HepG2 (cell line): ENCODE results near the gene SKIL. TPM values are rescaled to one million over a fixed set of nuclear protein-coding genes. Genes with fewer than 3 reads are reported as not detected.

Source experiments
- ARNTL ChIP-seq: sonication (generic); formaldehyde crosslinking; IDR thresholded peaks from 2 replicates; pipeline ENCODE4 v1.4.0; 2020; ENCODE audit warnings: mild to moderate bottlenecking, missing genetic modification reagents
- BCL6 ChIP-seq: IDR thresholded peaks from 2 replicates; pipeline ENCODE4 v1.6.1; 2016; ENCODE audit warnings: missing genetic modification reagents, missing compliant biosample characterization
- CBX2 ChIP-seq, 2 experiments: fragments of 200-600 bp in 1 of 2; sonication (generic); formaldehyde crosslinking in 1 of 2; IDR thresholded peaks; 2 replicates each; pipeline versions ENCODE4 v1.7.0 to v1.8.1; 2018 to 2022; ENCODE audit warnings: low read depth in 2 of 2, low read length in 1 of 2, mild to moderate bottlenecking in 1 of 2, missing genetic modification reagents in 1 of 2
- GATAD2A ChIP-seq: IDR thresholded peaks from 2 replicates; pipeline ENCODE4 v1.6.1; 2016
- KMT2B ChIP-seq: IDR thresholded peaks from 2 replicates; pipeline ENCODE4 v1.6.1; 2016; ENCODE audit warnings: missing genetic modification reagents, missing compliant biosample characterization
- MXI1 ChIP-seq: IDR thresholded peaks from 3 replicates; pipeline ENCODE4 v1.6.1; 2012; ENCODE audit warnings: low read depth, low read length, inconsistent platforms, borderline replicate concordance
- POLR2A ChIP-seq, 2 experiments: IDR thresholded peaks; 2 replicates each; pipeline ENCODE4 v1.6.1; 2011; ENCODE audit warnings: low read depth in 2 of 2, low read length in 2 of 2, mild to moderate bottlenecking in 1 of 2, moderate library complexity in 1 of 2; ENCODE audit not compliant: insufficient read depth in 1 of 2
- ZBTB7B ChIP-seq: sonication (generic); formaldehyde crosslinking; IDR thresholded peaks from 2 replicates; pipeline ENCODE4 v1.4.0; 2020; ENCODE audit warnings: missing genetic modification reagents
- ZNF224 ChIP-seq: sonication (generic); formaldehyde crosslinking; IDR thresholded peaks from 2 replicates; pipeline ENCODE4 v1.5.0; 2020; ENCODE audit warnings: mild to moderate bottlenecking, missing genetic modification reagents
- ZNF501 ChIP-seq: sonication (generic); formaldehyde crosslinking; IDR thresholded peaks from 2 replicates; pipeline ENCODE4 v1.5.1; 2020; ENCODE audit warnings: mild to moderate bottlenecking, moderate library complexity, missing genetic modification reagents
- ZNF746 ChIP-seq: sonication (generic); formaldehyde crosslinking; IDR thresholded peaks from 2 replicates; pipeline ENCODE4 v1.8.0; 2022; ENCODE audit warnings: mild to moderate bottlenecking, missing genetic modification reagents
- ZNF781 ChIP-seq: sonication (generic); formaldehyde crosslinking; IDR thresholded peaks from 2 replicates; pipeline ENCODE4 v1.5.1; 2020; ENCODE audit warnings: borderline replicate concordance, mild to moderate bottlenecking, missing genetic modification reagents; ENCODE audit errors: not compliant biosample characterization
- polyA plus RNA-seq, 8 experiments: library from polyadenylated mRNA; depleted of rRNA in 3 of 8; stranded (reverse) in 7 of 8; unstranded in 1 of 8; fragments of >200 nt; fragmentation: Illumina TruSeq in 4 of 8; extraction: Trizol in 4 of 8; gene quantifications; 2 replicates each; pipeline versions ENCODE4 v1.2.1 to v1.2.3, GENCODE V29; 2011 to 2016; ENCODE audit warnings: low read depth in 4 of 8, missing spikeins in 1 of 8, mixed read lengths in 1 of 8; ENCODE audit not compliant: insufficient read depth in 1 of 8
- total RNA-seq, 5 experiments: library from RNA; depleted of rRNA; stranded (reverse); fragments of >200 nt; fragmentation: Illumina TruSeq; extraction: Trizol; gene quantifications; 2 replicates each; pipeline ENCODE4 v1.2.3, GENCODE V29; 2016; ENCODE audit warnings: low read depth in 1 of 5
- TF ChIP-seq, protein P1 (sequence below): sonication (generic); formaldehyde crosslinking; IDR thresholded peaks from one replicate; pipeline ENCODE4 v1.5.1; 2020; ENCODE audit warnings: mild to moderate bottlenecking, missing genetic modification reagents; ENCODE audit errors: not compliant biosample characterization
- TF ChIP-seq, protein P2 (sequence below): sonication (generic); formaldehyde crosslinking; IDR thresholded peaks from 2 replicates; pipeline ENCODE4 v1.5.1; 2020; ENCODE audit warnings: missing genetic modification reagents, mild to moderate bottlenecking, borderline replicate concordance
- TF ChIP-seq, protein P3 (sequence below): sonication (generic); formaldehyde crosslinking; IDR thresholded peaks from 2 replicates; pipeline ENCODE4 v1.4.0; 2020; ENCODE audit warnings: missing genetic modification reagents

Gene SKIL
- total and polyA plus RNA-seq, 2 of the 13 experiments (the other 11 are each of a cell fraction or from before 2014, with no cell fraction given), result 5.2 to 20.7 TPM

DNA sequence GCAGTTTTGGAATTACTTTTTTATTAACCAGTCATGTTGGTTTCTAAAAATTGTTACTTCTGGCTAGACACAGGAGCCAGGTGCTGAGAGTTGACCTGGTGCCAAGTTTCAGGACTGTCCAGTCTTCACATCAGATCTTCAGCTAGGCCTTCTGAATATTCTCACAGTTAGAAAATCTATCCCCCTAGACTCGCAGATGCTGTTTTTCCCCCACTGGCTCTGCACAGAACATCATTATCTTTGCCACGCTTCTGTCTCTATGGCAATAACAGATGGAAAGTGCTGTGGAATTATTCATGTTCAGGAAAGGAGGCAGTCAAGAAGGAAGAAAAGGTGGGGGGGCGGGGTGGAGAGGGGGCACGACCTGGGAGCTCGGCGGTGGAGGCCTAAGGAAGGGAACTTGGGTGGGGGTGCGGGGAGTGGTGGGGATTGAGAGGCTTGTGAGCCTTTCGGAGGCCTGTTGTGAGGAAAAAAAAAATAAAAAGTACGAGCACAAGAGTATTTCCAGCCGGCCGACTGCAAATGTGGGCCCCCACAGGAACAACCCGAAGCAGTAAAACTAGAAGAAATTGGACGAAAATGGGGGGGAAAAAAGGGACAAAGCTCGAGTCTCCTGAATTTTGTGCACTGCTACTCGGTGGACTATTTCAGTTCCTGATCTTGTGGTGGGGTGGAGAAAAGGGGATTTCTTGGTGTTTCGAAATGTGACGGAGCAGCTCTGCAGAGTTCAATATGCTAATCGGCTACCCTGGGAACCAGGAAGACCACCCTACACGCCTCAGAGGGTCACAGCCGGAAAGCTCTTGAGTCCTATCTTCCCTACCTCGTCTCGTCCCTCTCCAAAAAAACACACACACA is 1.5 kb upstream of the SKIL start (continued):
- TF ChIP-seq ZNF781 (CRISPR knock-in tag) (no peak), MXI1 (0 out of 3 replicates have a peak, but pooled peaks have one; percentile 4), GATAD2A (CRISPR knock-in tag) (no peak), ZNF501 (CRISPR knock-in tag) (peak; percentile 41; the same call in 1 of the 2 replicates), POLR2A (IDR thresholded peaks at IDR 0.05; ENCODE audit: insufficient read depth in 1 of 2, low read depth in 2 of 2, low read length in 2 of 2) (peak in 1 of 2 experiments; percentile 8; a peak in 1 of 4 replicates), KMT2B (CRISPR knock-in tag) (0 out of 2 replicates have a peak, but pooled peaks have one; percentile 4), ARNTL (no peak), ZBTB7B (peak; percentile 75), CBX2 (IDR thresholded peaks at IDR 0.05; ENCODE audit: low read depth, low read length) (no peak), CBX2 (CRISPR knock-in tag; IDR thresholded peaks at IDR 0.05; ENCODE audit: low read depth) (no peak), ZNF224 (CRISPR knock-in tag) (no peak), BCL6 (CRISPR knock-in tag) (no peak), ZNF746 (no peak)
- TF ChIP-seq, protein P1, sequence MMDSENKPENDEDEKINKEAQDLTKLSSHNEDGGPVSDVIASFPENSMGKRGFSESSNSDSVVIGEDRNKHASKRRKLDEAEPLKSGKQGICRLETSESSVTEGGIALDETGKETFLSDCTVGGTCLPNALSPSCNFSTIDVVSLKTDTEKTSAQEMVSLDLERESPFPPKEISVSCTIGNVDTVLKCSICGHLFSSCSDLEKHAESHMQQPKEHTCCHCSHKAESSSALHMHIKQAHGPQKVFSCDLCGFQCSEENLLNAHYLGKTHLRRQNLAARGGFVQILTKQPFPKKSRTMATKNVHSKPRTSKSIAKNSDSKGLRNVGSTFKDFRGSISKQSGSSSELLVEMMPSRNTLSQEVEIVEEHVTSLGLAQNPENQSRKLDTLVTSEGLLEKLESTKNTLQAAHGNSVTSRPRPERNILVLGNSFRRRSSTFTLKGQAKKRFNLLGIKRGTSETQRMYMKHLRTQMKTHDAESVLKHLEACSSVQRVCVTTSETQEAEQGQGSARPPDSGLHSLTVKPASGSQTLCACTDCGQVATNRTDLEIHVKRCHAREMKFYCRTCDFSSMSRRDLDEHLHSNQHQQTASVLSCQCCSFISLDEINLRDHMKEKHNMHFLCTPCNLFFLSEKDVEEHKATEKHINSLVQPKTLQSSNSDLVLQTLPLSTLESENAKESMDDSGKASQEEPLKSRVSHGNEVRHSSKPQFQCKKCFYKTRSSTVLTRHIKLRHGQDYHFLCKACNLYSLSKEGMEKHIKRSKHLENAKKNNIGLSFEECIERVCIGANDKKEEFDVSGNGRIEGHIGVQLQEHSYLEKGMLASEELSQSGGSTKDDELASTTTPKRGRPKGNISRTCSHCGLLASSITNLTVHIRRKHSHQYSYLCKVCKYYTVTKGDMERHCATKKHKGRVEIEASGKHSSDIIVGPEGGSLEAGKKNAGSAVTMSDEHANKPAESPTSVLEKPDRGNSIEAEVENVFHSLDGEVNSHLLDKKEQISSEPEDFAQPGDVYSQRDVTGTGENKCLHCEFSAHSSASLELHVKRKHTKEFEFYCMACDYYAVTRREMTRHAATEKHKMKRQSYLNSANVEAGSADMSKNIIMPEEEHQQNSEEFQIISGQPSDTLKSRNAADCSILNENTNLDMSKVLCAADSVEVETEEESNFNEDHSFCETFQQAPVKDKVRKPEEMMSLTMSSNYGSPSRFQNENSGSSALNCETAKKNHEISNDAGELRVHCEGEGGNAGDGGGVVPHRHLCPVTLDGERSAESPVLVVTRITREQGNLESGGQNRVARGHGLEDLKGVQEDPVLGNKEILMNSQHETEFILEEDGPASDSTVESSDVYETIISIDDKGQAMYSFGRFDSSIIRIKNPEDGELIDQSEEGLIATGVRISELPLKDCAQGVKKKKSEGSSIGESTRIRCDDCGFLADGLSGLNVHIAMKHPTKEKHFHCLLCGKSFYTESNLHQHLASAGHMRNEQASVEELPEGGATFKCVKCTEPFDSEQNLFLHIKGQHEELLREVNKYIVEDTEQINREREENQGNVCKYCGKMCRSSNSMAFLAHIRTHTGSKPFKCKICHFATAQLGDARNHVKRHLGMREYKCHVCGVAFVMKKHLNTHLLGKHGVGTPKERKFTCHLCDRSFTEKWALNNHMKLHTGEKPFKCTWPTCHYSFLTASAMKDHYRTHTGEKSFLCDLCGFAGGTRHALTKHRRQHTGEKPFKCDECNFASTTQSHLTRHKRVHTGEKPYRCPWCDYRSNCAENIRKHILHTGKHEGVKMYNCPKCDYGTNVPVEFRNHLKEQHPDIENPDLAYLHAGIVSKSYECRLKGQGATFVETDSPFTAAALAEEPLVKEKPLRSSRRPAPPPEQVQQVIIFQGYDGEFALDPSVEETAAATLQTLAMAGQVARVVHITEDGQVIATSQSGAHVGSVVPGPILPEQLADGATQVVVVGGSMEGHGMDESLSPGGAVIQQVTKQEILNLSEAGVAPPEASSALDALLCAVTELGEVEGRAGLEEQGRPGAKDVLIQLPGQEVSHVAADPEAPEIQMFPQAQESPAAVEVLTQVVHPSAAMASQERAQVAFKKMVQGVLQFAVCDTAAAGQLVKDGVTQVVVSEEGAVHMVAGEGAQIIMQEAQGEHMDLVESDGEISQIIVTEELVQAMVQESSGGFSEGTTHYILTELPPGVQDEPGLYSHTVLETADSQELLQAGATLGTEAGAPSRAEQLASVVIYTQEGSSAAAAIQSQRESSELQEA (CRISPR knock-in tag), result no peak
- TF ChIP-seq, protein P2, sequence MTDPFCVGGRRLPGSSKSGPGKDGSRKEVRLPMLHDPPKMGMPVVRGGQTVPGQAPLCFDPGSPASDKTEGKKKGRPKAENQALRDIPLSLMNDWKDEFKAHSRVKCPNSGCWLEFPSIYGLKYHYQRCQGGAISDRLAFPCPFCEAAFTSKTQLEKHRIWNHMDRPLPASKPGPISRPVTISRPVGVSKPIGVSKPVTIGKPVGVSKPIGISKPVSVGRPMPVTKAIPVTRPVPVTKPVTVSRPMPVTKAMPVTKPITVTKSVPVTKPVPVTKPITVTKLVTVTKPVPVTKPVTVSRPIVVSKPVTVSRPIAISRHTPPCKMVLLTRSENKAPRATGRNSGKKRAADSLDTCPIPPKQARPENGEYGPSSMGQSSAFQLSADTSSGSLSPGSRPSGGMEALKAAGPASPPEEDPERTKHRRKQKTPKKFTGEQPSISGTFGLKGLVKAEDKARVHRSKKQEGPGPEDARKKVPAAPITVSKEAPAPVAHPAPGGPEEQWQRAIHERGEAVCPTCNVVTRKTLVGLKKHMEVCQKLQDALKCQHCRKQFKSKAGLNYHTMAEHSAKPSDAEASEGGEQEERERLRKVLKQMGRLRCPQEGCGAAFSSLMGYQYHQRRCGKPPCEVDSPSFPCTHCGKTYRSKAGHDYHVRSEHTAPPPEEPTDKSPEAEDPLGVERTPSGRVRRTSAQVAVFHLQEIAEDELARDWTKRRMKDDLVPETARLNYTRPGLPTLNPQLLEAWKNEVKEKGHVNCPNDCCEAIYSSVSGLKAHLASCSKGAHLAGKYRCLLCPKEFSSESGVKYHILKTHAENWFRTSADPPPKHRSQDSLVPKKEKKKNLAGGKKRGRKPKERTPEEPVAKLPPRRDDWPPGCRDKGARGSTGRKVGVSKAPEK (CRISPR knock-in tag), result 0 out of 2 replicates have a peak, but pooled peaks have one; percentile 40
- TF ChIP-seq, protein P3, sequence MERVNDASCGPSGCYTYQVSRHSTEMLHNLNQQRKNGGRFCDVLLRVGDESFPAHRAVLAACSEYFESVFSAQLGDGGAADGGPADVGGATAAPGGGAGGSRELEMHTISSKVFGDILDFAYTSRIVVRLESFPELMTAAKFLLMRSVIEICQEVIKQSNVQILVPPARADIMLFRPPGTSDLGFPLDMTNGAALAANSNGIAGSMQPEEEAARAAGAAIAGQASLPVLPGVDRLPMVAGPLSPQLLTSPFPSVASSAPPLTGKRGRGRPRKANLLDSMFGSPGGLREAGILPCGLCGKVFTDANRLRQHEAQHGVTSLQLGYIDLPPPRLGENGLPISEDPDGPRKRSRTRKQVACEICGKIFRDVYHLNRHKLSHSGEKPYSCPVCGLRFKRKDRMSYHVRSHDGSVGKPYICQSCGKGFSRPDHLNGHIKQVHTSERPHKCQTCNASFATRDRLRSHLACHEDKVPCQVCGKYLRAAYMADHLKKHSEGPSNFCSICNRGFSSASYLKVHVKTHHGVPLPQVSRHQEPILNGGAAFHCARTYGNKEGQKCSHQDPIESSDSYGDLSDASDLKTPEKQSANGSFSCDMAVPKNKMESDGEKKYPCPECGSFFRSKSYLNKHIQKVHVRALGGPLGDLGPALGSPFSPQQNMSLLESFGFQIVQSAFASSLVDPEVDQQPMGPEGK (CRISPR knock-in tag), result no peak
